Memory B cell (primary cell): ENCODE measurements around the gene RHCE.
"Not testable (repeated sequence)": the region's sequence is repeated elsewhere in the genome, so short reads cannot be mapped to it uniquely, and the experiment has no call there.

Experiments used
- ATAC-seq: fragments of 150-1000 bp; cut with Tn5 transposase; 2 replicates; pipeline ENCODE4 v1.10.0; 2021; ENCODE audit warnings: low read depth, mild to moderate bottlenecking, moderate library complexity
- DNase-seq, 2 donors: peaks; one replicate each; pipeline ENCODE4 v3.0.0; 2022; ENCODE audit warnings: low spot score in 2 of 2
- H3K27ac Mint-ChIP-seq: one replicate; pipeline ENCODE4 v1.8.0; 2022; ENCODE audit warnings: mild to moderate bottlenecking, moderate library complexity, mixed read lengths
- H3K27me3 Mint-ChIP-seq: one replicate; pipeline ENCODE4 v1.8.0; 2022; ENCODE audit warnings: mixed read lengths
- H3K36me3 Mint-ChIP-seq: one replicate; pipeline ENCODE4 v1.8.0; 2022; ENCODE audit warnings: mild to moderate bottlenecking, mixed read lengths
- H3K4me1 Mint-ChIP-seq: one replicate; pipeline ENCODE4 v1.8.0; 2022; ENCODE audit warnings: mixed read lengths
- H3K4me3 Mint-ChIP-seq: one replicate; pipeline ENCODE4 v1.8.0; 2022; ENCODE audit warnings: mild to moderate bottlenecking, moderate library complexity, mixed read lengths
- H3K9me3 Mint-ChIP-seq: one replicate; pipeline ENCODE4 v1.8.0; 2022; ENCODE audit warnings: mixed read lengths

RHCE gene

DNA sequence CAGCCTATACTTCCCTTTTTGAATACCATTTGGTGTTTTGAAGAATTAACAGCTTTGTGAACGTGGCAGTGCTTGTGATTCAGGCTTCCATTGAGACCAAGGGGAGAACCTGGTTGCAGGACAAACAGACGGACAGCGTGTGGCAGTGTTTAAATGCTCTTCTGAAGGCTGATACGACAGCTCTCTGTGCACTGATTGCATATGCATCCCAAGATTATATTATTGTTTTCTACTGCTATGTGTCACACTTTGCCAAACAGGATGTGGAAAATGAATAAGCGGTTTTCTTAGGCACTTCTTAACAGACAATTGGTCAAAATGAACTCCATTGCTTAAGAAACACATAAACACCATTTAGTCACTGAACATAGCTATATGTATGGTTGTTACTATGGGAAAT lies 90.7 kb downstream of the RHCE start:
- not testable (repeated sequence) for ATAC-seq, H3K27me3 Mint-ChIP-seq, H3K4me1 Mint-ChIP-seq, H3K27ac Mint-ChIP-seq, H3K36me3 Mint-ChIP-seq, H3K9me3 Mint-ChIP-seq, H3K4me3 Mint-ChIP-seq, DNase-seq

DNA sequence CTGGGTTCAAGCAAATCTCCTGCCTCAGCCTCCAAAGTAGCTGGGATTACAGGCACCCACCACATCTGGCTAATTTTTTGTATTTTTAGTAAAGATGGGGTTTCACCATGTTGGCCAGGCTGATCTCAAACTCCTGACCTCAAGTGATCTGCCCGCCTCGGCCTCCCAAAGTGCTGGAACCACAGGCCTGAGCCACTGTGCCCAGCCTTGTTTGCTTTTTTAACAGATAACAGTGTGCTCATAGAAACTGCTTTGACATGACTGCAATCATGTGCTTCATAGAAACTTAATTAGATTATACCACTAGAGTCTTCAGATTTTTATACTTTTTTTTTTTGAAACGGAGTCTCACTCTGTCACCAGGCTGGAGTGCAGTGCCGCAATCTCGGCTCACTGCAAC lies 91.3 kb downstream of the RHCE start:
- H3K4me1 Mint-ChIP-seq, H3K36me3 Mint-ChIP-seq, H3K4me3 Mint-ChIP-seq, H3K9me3 Mint-ChIP-seq, H3K27me3 Mint-ChIP-seq, DNase-seq, ATAC-seq, H3K27ac Mint-ChIP-seq: not testable (repeated sequence)

DNA sequence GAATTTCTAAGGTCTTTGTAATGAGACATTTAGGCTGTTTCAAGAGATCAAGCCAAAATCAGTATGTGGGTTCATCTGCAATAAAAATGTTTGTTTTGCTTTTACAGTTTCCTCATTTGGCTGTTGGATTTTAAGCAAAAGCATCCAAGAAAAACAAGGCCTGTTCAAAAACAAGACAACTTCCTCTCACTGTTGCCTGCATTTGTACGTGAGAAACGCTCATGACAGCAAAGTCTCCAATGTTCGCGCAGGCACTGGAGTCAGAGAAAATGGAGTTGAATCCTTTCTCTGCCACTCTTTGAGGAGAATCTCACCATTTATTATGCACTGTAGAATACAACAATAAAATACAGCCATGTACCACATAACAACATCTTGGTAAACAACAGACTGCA lies 91.8 kb downstream of the RHCE start:
- not testable (repeated sequence) for H3K4me1 Mint-ChIP-seq, H3K9me3 Mint-ChIP-seq, H3K4me3 Mint-ChIP-seq, DNase-seq, ATAC-seq, H3K27ac Mint-ChIP-seq, H3K36me3 Mint-ChIP-seq, H3K27me3 Mint-ChIP-seq

DNA sequence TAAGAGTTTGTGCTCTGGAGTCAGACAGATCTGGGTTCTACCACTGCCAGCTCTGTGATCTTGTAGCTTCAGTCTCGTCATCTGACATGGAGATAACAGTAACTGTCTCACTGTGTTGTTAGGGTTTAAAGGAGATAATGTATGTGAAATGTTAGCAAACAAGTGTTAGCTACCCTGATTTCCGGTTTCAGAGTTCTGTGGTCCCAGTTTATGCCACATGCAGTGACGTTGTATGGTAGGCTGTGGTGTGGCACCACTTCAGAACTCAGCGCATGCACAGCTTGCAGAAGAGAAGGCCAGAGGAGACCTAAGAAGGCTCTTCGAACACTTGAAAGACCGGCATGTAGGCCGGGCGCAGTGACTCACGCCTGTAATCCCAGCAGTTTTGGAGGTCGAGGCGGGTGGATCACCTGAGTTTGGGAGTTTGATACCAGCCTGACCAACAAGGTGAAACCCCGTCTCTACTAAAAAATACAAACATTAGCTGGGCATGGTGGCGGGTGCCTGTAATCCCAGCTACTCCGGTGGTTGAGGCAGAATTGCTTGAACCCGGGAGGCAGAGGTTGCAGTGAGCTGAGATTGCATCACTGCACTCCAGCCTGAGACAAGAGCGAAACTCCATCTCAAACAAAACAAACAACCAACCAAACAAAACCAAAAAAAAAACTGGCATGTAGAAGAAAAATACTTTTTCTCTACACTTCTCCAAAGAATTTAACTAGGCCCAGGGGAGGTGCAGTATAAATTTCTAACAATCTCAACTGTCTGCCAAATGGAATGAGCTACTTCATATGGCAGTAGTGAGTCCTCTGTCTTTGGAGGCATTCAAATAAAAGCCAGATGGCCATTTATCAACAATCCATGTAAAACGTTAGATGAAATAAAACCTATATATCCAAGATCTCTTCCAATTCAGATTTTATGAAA lies 92.5 kb downstream of the RHCE start:
- H3K27ac Mint-ChIP-seq, H3K4me3 Mint-ChIP-seq, H3K27me3 Mint-ChIP-seq, H3K9me3 Mint-ChIP-seq, ATAC-seq, DNase-seq, H3K36me3 Mint-ChIP-seq, H3K4me1 Mint-ChIP-seq: not testable (repeated sequence)

DNA sequence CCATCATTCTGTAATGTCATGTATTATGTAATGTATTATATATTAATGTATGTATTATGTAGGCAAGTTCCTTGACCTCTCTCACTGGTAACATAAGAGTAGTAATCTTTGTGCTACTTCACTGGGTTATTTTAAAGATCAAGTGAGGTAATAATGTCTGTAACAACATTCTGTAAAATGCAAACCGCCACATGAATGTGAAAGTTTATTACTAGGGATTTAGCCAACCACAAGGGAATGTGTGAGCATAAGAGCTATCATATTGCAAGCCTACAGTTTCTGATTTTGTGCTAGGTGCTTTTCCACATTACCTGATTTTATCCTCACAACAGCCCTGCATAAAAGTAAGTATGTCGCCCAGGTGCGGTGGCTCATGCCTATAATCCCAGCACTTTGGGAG lies 96.2 kb downstream of the RHCE start:
- H3K27me3 Mint-ChIP-seq, H3K27ac Mint-ChIP-seq, H3K36me3 Mint-ChIP-seq, H3K4me1 Mint-ChIP-seq, H3K4me3 Mint-ChIP-seq, H3K9me3 Mint-ChIP-seq, ATAC-seq, DNase-seq: not testable (repeated sequence)

DNA sequence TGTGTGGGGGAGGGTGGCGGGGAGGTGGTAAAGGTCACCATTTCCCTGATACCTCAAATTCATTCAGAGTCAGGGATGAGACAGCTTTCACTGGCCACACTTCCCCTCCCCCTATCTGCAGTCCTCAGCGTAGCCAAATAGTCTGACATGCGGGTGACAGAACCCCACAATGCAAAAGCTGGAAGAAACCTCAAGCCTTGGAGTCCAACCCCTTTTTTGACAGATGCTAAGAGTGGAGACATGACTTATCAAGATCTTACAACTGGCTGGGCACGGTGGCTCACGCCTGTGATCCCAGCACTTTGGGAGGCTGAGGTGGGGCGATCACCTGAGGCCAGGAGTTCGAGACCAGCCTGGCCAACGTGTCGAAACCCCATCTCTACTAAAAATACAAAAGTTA lies 98.5 kb downstream of the RHCE start:
- not testable (repeated sequence) for H3K4me1 Mint-ChIP-seq, DNase-seq, H3K9me3 Mint-ChIP-seq, H3K27me3 Mint-ChIP-seq, ATAC-seq, H3K27ac Mint-ChIP-seq, H3K4me3 Mint-ChIP-seq, H3K36me3 Mint-ChIP-seq

DNA sequence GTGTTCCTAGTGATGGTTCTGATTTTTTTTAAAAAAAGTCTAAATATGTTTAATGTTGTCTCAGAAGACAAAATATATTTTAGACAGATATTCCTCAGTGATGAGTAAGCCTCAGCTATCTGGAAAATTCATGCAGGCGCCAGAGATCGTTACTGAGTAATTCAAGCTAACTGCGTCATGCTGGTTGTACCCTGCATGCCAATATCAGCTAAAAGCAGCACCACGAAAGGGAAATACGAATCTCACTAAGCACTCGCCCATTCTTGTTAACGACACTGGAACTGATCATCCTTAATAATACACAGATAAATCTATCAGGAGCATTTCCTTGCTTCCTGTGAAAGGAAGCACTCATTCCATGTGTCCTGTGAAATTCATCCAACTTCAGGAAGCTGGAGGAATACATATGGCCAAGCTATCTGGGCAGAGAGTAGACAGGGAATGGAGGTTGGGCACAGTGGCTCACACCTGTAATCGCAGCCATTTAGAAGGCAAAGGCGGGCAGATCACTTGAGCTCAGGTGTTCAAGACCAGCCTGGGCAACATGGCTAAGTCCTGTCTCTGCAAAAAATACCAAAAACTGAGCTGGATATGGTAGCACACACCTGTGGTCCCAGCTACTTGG lies 100.2 kb downstream of the RHCE start:
- not testable (repeated sequence) for H3K27ac Mint-ChIP-seq, H3K36me3 Mint-ChIP-seq, DNase-seq, H3K4me1 Mint-ChIP-seq, H3K9me3 Mint-ChIP-seq, H3K27me3 Mint-ChIP-seq, ATAC-seq, H3K4me3 Mint-ChIP-seq

DNA sequence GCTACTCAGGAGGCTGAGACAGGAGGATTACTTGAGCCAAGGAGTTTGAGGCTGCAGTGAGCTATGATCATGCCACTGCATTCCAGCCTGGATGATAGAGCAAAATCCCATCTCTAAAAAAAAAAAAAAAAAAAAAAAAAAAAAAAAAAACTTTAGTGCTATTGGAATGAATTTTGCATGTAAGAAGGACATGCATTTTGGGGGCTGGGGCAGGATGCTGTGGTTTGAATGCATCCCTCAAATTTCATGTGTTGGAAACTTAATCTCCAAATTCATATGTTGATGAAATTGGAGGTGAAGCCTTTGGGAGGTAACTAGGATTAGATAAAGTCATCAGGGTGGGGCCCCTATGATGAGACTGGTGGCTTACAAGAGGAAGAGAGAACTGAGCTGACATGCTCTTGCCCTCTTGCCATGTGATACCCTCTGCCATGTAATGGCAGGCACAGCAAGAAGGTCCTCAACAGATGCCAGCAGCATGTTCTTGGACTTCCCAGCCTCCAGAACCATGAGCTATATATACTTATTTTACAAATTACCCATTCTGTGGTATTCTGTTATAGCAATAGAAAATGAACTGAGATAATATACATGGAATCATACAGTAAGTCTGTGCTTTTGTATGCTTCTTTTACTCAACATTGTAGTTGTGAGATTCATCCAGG lies 107.7 kb downstream of the RHCE start:
- ATAC-seq, H3K27ac Mint-ChIP-seq, DNase-seq, H3K9me3 Mint-ChIP-seq, H3K4me3 Mint-ChIP-seq, H3K4me1 Mint-ChIP-seq, H3K27me3 Mint-ChIP-seq: not testable (repeated sequence)
- H3K36me3 Mint-ChIP-seq, result peaks cover 17% of the 10 kb centered on the region
